H9 (cell line): ENCODE data around the gene ATP1B2. TPM values are rescaled to one million over a fixed set of nuclear protein-coding genes. Genes with fewer than 3 reads are reported as not detected.

Source experiments
- DNase-seq: peaks from one replicate; pipeline ENCODE4 v3.0.0-alpha.2; 2017
- H2AFZ ChIP-seq: one replicate; pipeline ENCODE4 v1.6.1; 2013; ENCODE audit warnings: mild to moderate bottlenecking, low read length, control low read depth, moderate library complexity
- H2AK5ac ChIP-seq: 2 replicates; pipeline ENCODE4 v1.6.1; 2013; ENCODE audit warnings: low read length, control low read depth, mixed read lengths; ENCODE audit not compliant: insufficient read length
- H2BK120ac ChIP-seq: one replicate; pipeline ENCODE4 v1.6.1; 2013; ENCODE audit warnings: low read depth, mild to moderate bottlenecking, low read length, control low read depth, inconsistent platforms; ENCODE audit not compliant: poor library complexity, severe bottlenecking
- H2BK12ac ChIP-seq: 2 replicates; pipeline ENCODE4 v1.6.1; 2013; ENCODE audit warnings: low read length, control low read depth, mixed read lengths, low read depth; ENCODE audit not compliant: insufficient read length
- H2BK15ac ChIP-seq: 2 replicates; pipeline ENCODE4 v1.6.1; 2013; ENCODE audit warnings: low read depth, low read length, control low read depth
- H2BK20ac ChIP-seq: one replicate; pipeline ENCODE4 v1.6.1; 2013; ENCODE audit warnings: low read depth, mild to moderate bottlenecking, low read length, control low read depth, inconsistent platforms; ENCODE audit not compliant: poor library complexity, severe bottlenecking
- H2BK5ac ChIP-seq: 2 replicates; pipeline ENCODE4 v1.6.1; 2013; ENCODE audit warnings: low read length, control low read depth, mixed read lengths; ENCODE audit not compliant: insufficient read length
- H3K14ac ChIP-seq: 2 replicates; pipeline ENCODE4 v1.6.1; 2013; ENCODE audit warnings: low read length, control low read depth; ENCODE audit not compliant: insufficient read depth
- H3K18ac ChIP-seq: 2 replicates; pipeline ENCODE4 v1.6.1; 2013; ENCODE audit warnings: low read depth, mild to moderate bottlenecking, mixed read lengths, low read length, control low read depth; ENCODE audit not compliant: insufficient read length
- H3K23ac ChIP-seq: 2 replicates; pipeline ENCODE4 v1.6.1; 2013; ENCODE audit warnings: low read length, control low read depth, mixed read lengths, low read depth; ENCODE audit not compliant: insufficient read length
- H3K23me2 ChIP-seq: 2 replicates; pipeline ENCODE4 v1.6.1; 2013; ENCODE audit warnings: low read depth, mild to moderate bottlenecking, mixed read lengths, low read length, control low read depth; ENCODE audit not compliant: insufficient read length, poor library complexity, severe bottlenecking
- H3K27ac ChIP-seq: 2 replicates; pipeline ENCODE4 v1.5.1; 2013; ENCODE audit warnings: low read length, control low read depth, mixed read lengths, low read depth; ENCODE audit not compliant: insufficient read length
- H3K27me3 ChIP-seq: 2 replicates; pipeline ENCODE4 v1.6.1; 2013; ENCODE audit warnings: low read length, control low read depth, inconsistent platforms; ENCODE audit not compliant: insufficient read depth
- H3K4ac ChIP-seq: 2 replicates; pipeline ENCODE4 v1.6.1; 2013; ENCODE audit warnings: low read depth, mild to moderate bottlenecking, control low read depth, inconsistent platforms, low read length, moderate library complexity
- H3K4me1 ChIP-seq: 2 replicates; pipeline ENCODE4 v1.6.1; 2013; ENCODE audit warnings: low read length, control low read depth, inconsistent platforms; ENCODE audit not compliant: insufficient read depth
- H3K4me2 ChIP-seq: 2 replicates; pipeline ENCODE4 v1.6.1; 2013; ENCODE audit warnings: low read length, control low read depth, mixed read lengths; ENCODE audit not compliant: insufficient read length, insufficient read depth
- H3K56ac ChIP-seq: 2 replicates; pipeline ENCODE4 v1.6.1; 2013; ENCODE audit warnings: low read depth, mild to moderate bottlenecking, mixed read lengths, low read length, control low read depth; ENCODE audit not compliant: insufficient read length
- H3K79me1 ChIP-seq: 2 replicates; pipeline ENCODE4 v1.6.1; 2013; ENCODE audit warnings: low read depth, mild to moderate bottlenecking, moderate library complexity, low read length, control low read depth, inconsistent platforms; ENCODE audit not compliant: insufficient read depth, poor library complexity, severe bottlenecking
- H3K79me2 ChIP-seq: 2 replicates; pipeline ENCODE4 v1.6.1; 2013; ENCODE audit warnings: low read length, control low read depth, inconsistent platforms; ENCODE audit not compliant: insufficient read depth
- H3K9ac ChIP-seq: 2 replicates; pipeline ENCODE4 v1.6.1; 2013; ENCODE audit warnings: low read length, control low read depth, mixed read lengths; ENCODE audit not compliant: insufficient read length; ENCODE audit errors: extremely low read depth
- H3K9me3 ChIP-seq: one replicate; pipeline ENCODE4 v1.6.1; 2013; ENCODE audit warnings: low read depth, low read length, inconsistent platforms; ENCODE audit not compliant: control insufficient read depth
- H3T11ph ChIP-seq: one replicate; pipeline ENCODE4 v1.6.1; 2013; ENCODE audit warnings: mild to moderate bottlenecking, low read length, control low read depth, inconsistent platforms
- H4K20me1 ChIP-seq: one replicate; pipeline ENCODE4 v1.6.1; 2013; ENCODE audit not compliant: control insufficient read depth, insufficient read length, insufficient read depth
- H4K5ac ChIP-seq: 2 replicates; pipeline ENCODE4 v1.6.1; 2013; ENCODE audit warnings: low read depth, mild to moderate bottlenecking, mixed read lengths, low read length, control low read depth; ENCODE audit not compliant: insufficient read length
- H4K8ac ChIP-seq: replicated peaks from 2 replicates; pipeline ENCODE4 v1.6.1; 2013; ENCODE audit warnings: low read length, control low read depth, mixed read lengths, low read depth; ENCODE audit not compliant: insufficient read length
- H4K91ac ChIP-seq: 2 replicates; pipeline ENCODE4 v1.6.1; 2013; ENCODE audit warnings: low read depth, mild to moderate bottlenecking, moderate library complexity, mixed read lengths, low read length, control low read depth; ENCODE audit not compliant: insufficient read length
- H3K27ac Mint-ChIP-seq, 3 experiments: 2 replicates in 2 of 3; 3 replicates in 1 of 3; pipeline ENCODE4 v1.8.0; 2020 to 2021; ENCODE audit warnings: mixed read lengths in 3 of 3, mild to moderate bottlenecking in 1 of 3, moderate library complexity in 1 of 3
- H3K27me3 Mint-ChIP-seq: 2 replicates; pipeline ENCODE4 v1.8.0; 2021; ENCODE audit warnings: low read depth, mild to moderate bottlenecking, moderate library complexity, mixed read lengths
- H3K36me3 Mint-ChIP-seq, 3 experiments: 2 replicates in 2 of 3; 3 replicates in 1 of 3; pipeline ENCODE4 v1.8.0; 2020 to 2021; ENCODE audit warnings: low read depth in 3 of 3, mixed read lengths in 3 of 3; ENCODE audit not compliant: insufficient read depth in 1 of 3
- H3K4me1 Mint-ChIP-seq, 2 experiments: 2 replicates each; pipeline ENCODE4 v1.8.0; 2020; ENCODE audit warnings: mixed read lengths in 2 of 2
- H3K4me3 Mint-ChIP-seq, 2 experiments: 2 replicates in 1 of 2; 3 replicates in 1 of 2; pipeline ENCODE4 v1.8.0; 2020 to 2021; ENCODE audit warnings: mild to moderate bottlenecking in 2 of 2, mixed read lengths in 2 of 2, moderate library complexity in 1 of 2
- H3K9me3 Mint-ChIP-seq, 2 experiments: 2 replicates in 1 of 2; 3 replicates in 1 of 2; pipeline ENCODE4 v1.8.0; 2020; ENCODE audit warnings: mild to moderate bottlenecking in 2 of 2, mixed read lengths in 2 of 2, moderate library complexity in 1 of 2
- WGBS: extraction: QIAGEN DNeasy Blood & Tissue Kit; methylation state at CpG from one replicate; pipeline ENCODE4 v1.1.7; 2013; ENCODE audit warnings: missing lambda C conversion rate, low lambda C conversion rate, mixed read lengths; ENCODE audit not compliant: insufficient read length; ENCODE audit errors: extremely low coverage; 5-methylcytosine and 5-hydroxymethylcytosine counted together
- total RNA-seq: library from RNA; stranded (reverse); gene quantifications from 2 replicates; pipeline ENCODE4 v1.2.1, GENCODE V29; 2021
- TF ChIP-seq, protein P1 (sequence below): fragments of 200-600 bp; sonication (generic); conservative IDR thresholded peaks from 3 replicates; pipeline ENCODE4 v1.8.0; 2021; ENCODE audit warnings: antibody characterized with exemption, mild to moderate bottlenecking

Gene ATP1B2
- total RNA-seq, 1 experiment from 2014 or later: 16.2 TPM

DNA sequence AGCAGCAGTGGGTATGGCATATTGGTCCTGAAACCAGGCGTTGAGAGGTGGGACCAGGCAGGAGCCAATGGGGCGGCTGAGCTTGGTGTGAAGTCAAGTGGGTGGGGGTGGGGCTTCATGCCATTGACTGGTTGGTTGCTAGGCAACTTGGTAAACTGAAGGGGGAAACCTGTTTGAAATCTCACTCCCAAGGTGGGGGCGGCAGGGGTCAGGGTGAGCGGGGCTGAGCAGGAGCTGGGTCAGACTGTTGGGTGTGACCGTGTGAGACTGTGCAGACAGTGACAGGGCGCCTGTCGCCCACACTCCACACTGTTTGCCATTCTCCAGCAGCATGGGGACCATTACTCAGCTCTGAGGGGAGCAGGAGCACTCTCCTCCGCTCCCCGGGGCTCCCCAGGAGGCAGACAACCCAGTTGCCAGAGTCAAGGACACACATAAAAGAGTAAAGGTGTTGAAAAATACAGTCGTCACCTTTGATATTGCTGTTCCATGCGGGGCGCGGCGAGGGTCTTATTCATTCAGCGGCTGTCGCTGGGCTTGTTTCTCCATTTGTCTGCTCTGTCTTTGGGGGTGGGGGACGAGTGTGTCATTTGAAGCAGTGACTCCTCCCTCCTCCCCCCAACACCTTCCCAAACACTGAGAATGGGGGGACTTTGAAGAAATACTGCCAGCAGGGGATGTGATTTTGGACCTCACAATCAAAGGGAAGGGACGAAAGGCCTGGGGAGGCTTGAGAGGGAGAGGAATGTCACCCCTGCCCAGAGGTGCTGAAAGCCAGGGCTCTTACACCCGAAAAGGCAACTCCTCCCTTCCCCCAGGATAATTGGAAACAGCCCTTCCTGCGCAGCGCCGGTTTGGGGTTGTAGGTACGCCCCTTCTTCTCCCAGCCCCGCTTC, 53.1 kb downstream of the ATP1B2 start:
- H3K23ac ChIP-seq: no peak overlapping the region
- no peaks in the 10 kb centered on the region for H3K79me1 ChIP-seq
- no peak overlapping the region for H4K91ac ChIP-seq
- H3K18ac ChIP-seq: peak overlapping the region; percentile 97
- H3K9ac ChIP-seq: no peak overlapping the region
- Mint-ChIP-seq H3K36me3 (peaks cover 5 to 16% (median 16%) of the 10 kb centered on the region in 3 experiments; a peak in 6 of 7 replicates), H3K9me3 (no peaks in the 10 kb centered on the region), H3K27me3 (peaks cover 28% of the 10 kb centered on the region), H3K27ac (peak overlapping the region; percentile 80 to 97 (median 88); a peak in 6 of 7 replicates), H3K4me1 (peaks cover 31 to 33% of the 10 kb centered on the region in 2 experiments), H3K4me3 (peak overlapping the region; percentile 75 to 87)
- no CpG with 5 or more reads among the region's 24 CpGs for WGBS
- H3K27me3 ChIP-seq: no peaks in the 10 kb centered on the region; the same call in 1 of the 2 replicates
- H3T11ph ChIP-seq: no peak overlapping the region
- H2BK12ac ChIP-seq: no peak overlapping the region
- H2AK5ac ChIP-seq: no peak overlapping the region
- H3K4ac ChIP-seq: no peak overlapping the region; the same call in 1 of the 2 replicates
- H3K4me1 ChIP-seq: no peaks in the 10 kb centered on the region; the same call in 1 of the 2 replicates
- H2BK20ac ChIP-seq: no peak overlapping the region
- H4K5ac ChIP-seq: no peak overlapping the region
- H3K14ac ChIP-seq: peak overlapping the region; percentile 66; the same call in 1 of the 2 replicates
- H3K23me2 ChIP-seq: peaks cover 18% of the 10 kb centered on the region
- DNase-seq: peak; percentile 95
- no peak overlapping the region for H2BK5ac ChIP-seq
- TF ChIP-seq, protein P1, sequence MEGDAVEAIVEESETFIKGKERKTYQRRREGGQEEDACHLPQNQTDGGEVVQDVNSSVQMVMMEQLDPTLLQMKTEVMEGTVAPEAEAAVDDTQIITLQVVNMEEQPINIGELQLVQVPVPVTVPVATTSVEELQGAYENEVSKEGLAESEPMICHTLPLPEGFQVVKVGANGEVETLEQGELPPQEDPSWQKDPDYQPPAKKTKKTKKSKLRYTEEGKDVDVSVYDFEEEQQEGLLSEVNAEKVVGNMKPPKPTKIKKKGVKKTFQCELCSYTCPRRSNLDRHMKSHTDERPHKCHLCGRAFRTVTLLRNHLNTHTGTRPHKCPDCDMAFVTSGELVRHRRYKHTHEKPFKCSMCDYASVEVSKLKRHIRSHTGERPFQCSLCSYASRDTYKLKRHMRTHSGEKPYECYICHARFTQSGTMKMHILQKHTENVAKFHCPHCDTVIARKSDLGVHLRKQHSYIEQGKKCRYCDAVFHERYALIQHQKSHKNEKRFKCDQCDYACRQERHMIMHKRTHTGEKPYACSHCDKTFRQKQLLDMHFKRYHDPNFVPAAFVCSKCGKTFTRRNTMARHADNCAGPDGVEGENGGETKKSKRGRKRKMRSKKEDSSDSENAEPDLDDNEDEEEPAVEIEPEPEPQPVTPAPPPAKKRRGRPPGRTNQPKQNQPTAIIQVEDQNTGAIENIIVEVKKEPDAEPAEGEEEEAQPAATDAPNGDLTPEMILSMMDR: no peak
- H3K56ac ChIP-seq: no peak overlapping the region
- H3K9me3 ChIP-seq: no peaks in the 10 kb centered on the region
- no peaks in the 10 kb centered on the region for H4K20me1 ChIP-seq
- H4K8ac ChIP-seq: no peak overlapping the region
- no peaks in the 10 kb centered on the region for H3K79me2 ChIP-seq
- no peak overlapping the region for H2AFZ ChIP-seq
- H3K4me2 ChIP-seq: peak overlapping the region; percentile 93
- no peak overlapping the region for H2BK15ac ChIP-seq
- no peak overlapping the region for H2BK120ac ChIP-seq
- no peak overlapping the region for H3K27ac ChIP-seq
